MM.1S (cell line): Measurements from ENCODE around the gene SPCS3.
"Not testable (repeated sequence)": the region's sequence is repeated elsewhere in the genome, so short reads cannot be mapped to it uniquely, and the experiment has no call there.

ENCODE experiments used
- DNase-seq: peaks from one replicate; pipeline ENCODE4 v3.0.0-alpha.2; 2015
- H2AFZ ChIP-seq: fragments of 300-600 bp; sonication (generic); 2 replicates; pipeline ENCODE4 v1.6.0; 2016; ENCODE audit warnings: antibody characterized with exemption, low read length
- H3F3A ChIP-seq: fragments of 300-600 bp; sonication (generic); 2 replicates; pipeline ENCODE4 v1.6.1; 2016; ENCODE audit warnings: mild to moderate bottlenecking, antibody characterized with exemption, low read length, moderate library complexity, mixed read lengths; ENCODE audit not compliant: insufficient read depth
- H3K27ac ChIP-seq: fragments of 300-600 bp; sonication (generic); 2 replicates; pipeline ENCODE4 v1.5.1; 2016; ENCODE audit warnings: mild to moderate bottlenecking, low read length
- H3K27me3 ChIP-seq: fragments of 300-600 bp; sonication (generic); replicated peaks from 2 replicates; pipeline ENCODE4 v1.6.0; 2016; ENCODE audit warnings: low read length; ENCODE audit not compliant: insufficient read depth
- H3K36me3 ChIP-seq: fragments of 300-600 bp; sonication (generic); replicated peaks from 2 replicates; pipeline ENCODE4 v1.6.1; 2016; ENCODE audit warnings: mild to moderate bottlenecking, low read length, mixed read lengths; ENCODE audit not compliant: insufficient read depth
- H3K4me1 ChIP-seq: fragments of 300-600 bp; sonication (generic); 2 replicates; pipeline ENCODE4 v1.6.1; 2016; ENCODE audit warnings: low read length, mixed read lengths
- H3K4me2 ChIP-seq: fragments of 300-600 bp; sonication (generic); 2 replicates; pipeline ENCODE4 v1.6.0; 2016; ENCODE audit warnings: low read depth, low read length
- H3K4me3 ChIP-seq: fragments of 300-600 bp; sonication (generic); 2 replicates; pipeline ENCODE4 v1.5.1; 2016; ENCODE audit warnings: low read length, mixed read lengths
- H3K79me2 ChIP-seq: fragments of 300-600 bp; sonication (generic); 2 replicates; pipeline ENCODE4 v1.6.1; 2016; ENCODE audit warnings: mixed run types, low read length, mixed read lengths
- H3K9ac ChIP-seq: fragments of 300-600 bp; sonication (generic); 2 replicates; pipeline ENCODE4 v1.6.1; 2016; ENCODE audit warnings: low read length, mixed read lengths
- H3K9me2 ChIP-seq: fragments of 300-600 bp; sonication (generic); replicated peaks from 2 replicates; pipeline ENCODE4 v1.6.1; 2016; ENCODE audit warnings: mild to moderate bottlenecking, low read length, mixed read lengths; ENCODE audit not compliant: insufficient read depth
- H3K9me3 ChIP-seq: fragments of 300-600 bp; sonication (generic); replicated peaks from 2 replicates; pipeline ENCODE4 v1.6.1; 2016; ENCODE audit warnings: mild to moderate bottlenecking, low read length, mixed read lengths; ENCODE audit not compliant: insufficient read depth
- H4K20me1 ChIP-seq: fragments of 300-600 bp; sonication (generic); 2 replicates; pipeline ENCODE4 v1.6.1; 2016; ENCODE audit warnings: mild to moderate bottlenecking, low read length, moderate library complexity, mixed read lengths; ENCODE audit not compliant: insufficient read depth
- CTCF ChIP-seq: fragments of 300-600 bp; sonication (generic); IDR thresholded peaks from 2 replicates; pipeline ENCODE4 v1.5.1; 2016; ENCODE audit warnings: antibody characterized with exemption, low read length, mixed read lengths
- EZH2 ChIP-seq: fragments of 300-600 bp; sonication (generic); optimal IDR thresholded peaks from 2 replicates; pipeline ENCODE3; 2017; ENCODE audit warnings: low read depth, mild to moderate bottlenecking, antibody characterized with exemption, low read length, mixed read lengths
- EZH2phosphoT487 ChIP-seq: fragments of 300-600 bp; sonication (generic); IDR thresholded peaks from 2 replicates; pipeline ENCODE4 v1.6.1; 2018; ENCODE audit warnings: antibody characterized with exemption, low read length

Gene SPCS3

GRCh38 chr4:176340871-176341685 is 21.3 kb downstream of the SPCS3 start:
- DNase-seq: peak; percentile 36
- Histone ChIP-seq H3K9me2 (no peaks in the 10 kb centered on the region), H3F3A (0 out of 2 replicates have a peak, but pooled peaks cover 4% of the 10 kb centered on the region), H3K9ac (no peak overlapping the region), H3K27me3 (no peaks in the 10 kb centered on the region), H3K36me3 (no peaks in the 10 kb centered on the region), H3K4me3 (no peak overlapping the region), H2AFZ (no peak overlapping the region), H3K27ac (no peak overlapping the region), H3K4me1 (no peaks in the 10 kb centered on the region), H3K79me2 (no peaks in the 10 kb centered on the region), H3K4me2 (no peak overlapping the region), H3K9me3 (no peaks in the 10 kb centered on the region), H4K20me1 (no peaks in the 10 kb centered on the region)
- TF ChIP-seq EZH2: no peak
- peak; percentile 62 for TF ChIP-seq CTCF
- TF ChIP-seq EZH2phosphoT487: no peak

- no peaks in the 10 kb centered on the region for H3K27me3 ChIP-seq
- DNase-seq: no peak
- H3K4me3 ChIP-seq: no peak overlapping the region
- 0 out of 2 replicates have a peak, but pooled peaks cover 4% of the 10 kb centered on the region for H3F3A ChIP-seq
- no peaks in the 10 kb centered on the region for H3K9me3 ChIP-seq
- no peaks in the 10 kb centered on the region for H3K4me1 ChIP-seq
- TF ChIP-seq CTCF (no peak), EZH2phosphoT487 (no peak), EZH2 (no peak)
- no peaks in the 10 kb centered on the region for H3K9me2 ChIP-seq
- H3K79me2 ChIP-seq: no peaks in the 10 kb centered on the region
- H3K27ac ChIP-seq: no peak overlapping the region
- no peaks in the 10 kb centered on the region for H4K20me1 ChIP-seq
- no peaks in the 10 kb centered on the region for H3K36me3 ChIP-seq
- no peak overlapping the region for H3K9ac ChIP-seq
- H3K4me2 ChIP-seq: no peak overlapping the region
- no peak overlapping the region for H2AFZ ChIP-seq
Observed at GRCh38 chr4:176342384-176342783, 22.6 kb downstream of the SPCS3 start.

- Histone ChIP-seq H3K79me2 (no peaks in the 10 kb centered on the region), H3K4me1 (no peaks in the 10 kb centered on the region), H3K4me3 (no peak overlapping the region), H3K9me2 (no peaks in the 10 kb centered on the region), H2AFZ (no peak overlapping the region), H3K9ac (no peak overlapping the region), H4K20me1 (no peaks in the 10 kb centered on the region), H3K36me3 (no peaks in the 10 kb centered on the region), H3K27me3 (no peaks in the 10 kb centered on the region), H3F3A (0 out of 2 replicates have a peak, but pooled peaks cover 4% of the 10 kb centered on the region), H3K9me3 (no peaks in the 10 kb centered on the region), H3K27ac (no peak overlapping the region), H3K4me2 (no peak overlapping the region)
- DNase-seq: no peak
- no peak for TF ChIP-seq CTCF
- TF ChIP-seq EZH2phosphoT487: no peak
- no peak for TF ChIP-seq EZH2
Observed at GRCh38 chr4:176343286-176343685, 23.5 kb downstream of the SPCS3 start.

GRCh38 chr4:176345346-176345745 is 25.6 kb downstream of the SPCS3 start:
- not testable (repeated sequence) for H3K4me3 ChIP-seq, H3K79me2 ChIP-seq, H3K27me3 ChIP-seq, H3K9me3 ChIP-seq, H3K9me2 ChIP-seq, H4K20me1 ChIP-seq, H3K9ac ChIP-seq, H3K27ac ChIP-seq, H2AFZ ChIP-seq, H3F3A ChIP-seq, H3K4me1 ChIP-seq, H3K36me3 ChIP-seq, DNase-seq, H3K4me2 ChIP-seq

GRCh38 chr4:176346836-176347235 is 27.1 kb downstream of the SPCS3 start:
- not testable (repeated sequence) for H3K27me3 ChIP-seq, H3K4me1 ChIP-seq, H3K9me3 ChIP-seq, H3F3A ChIP-seq, DNase-seq, H3K27ac ChIP-seq, H3K36me3 ChIP-seq, H2AFZ ChIP-seq, H3K9ac ChIP-seq, H3K4me2 ChIP-seq, H3K9me2 ChIP-seq, H4K20me1 ChIP-seq, H3K4me3 ChIP-seq, H3K79me2 ChIP-seq
